ENCODE data around the gene SLC38A10. TPM values are rescaled to one million over a fixed set of nuclear protein-coding genes. Genes with fewer than 3 reads are reported as not detected.
A peak's percentile ranks its signal among the peaks of the same experiment; 100 is the strongest.

The SLC38A10 gene
- total RNA-seq, 6 donors from 2014 or later: 90.6 to 208 (median 110) TPM

- TF ChIP-seq POLR2A (IDR thresholded peaks at IDR 0.05) (no peak), EP300 (IDR thresholded peaks at IDR 0.05) (no peak), CTCF (IDR thresholded peaks at IDR 0.05) (no peak)
- Histone ChIP-seq H3K27ac (no peak overlapping the region), H3K4me1 (peaks cover 17 to 26% (median 25%) of the 10 kb centered on the region in 4 donors), H3K4me3 (no peak overlapping the region), H3K27me3 (no peaks in the 10 kb centered on the region), H3K9me3 (no peaks in the 10 kb centered on the region), H3K36me3 (no peaks in the 10 kb centered on the region)
- 85 to 100% methylated on average over 4 to 22 of the region's 22 CpGs for WGBS, 2 donors
- ATAC-seq (ENCODE audit: low FRiP score in 2 of 2) (no peak), DNase-seq (peak in 1 of 2 donors; percentile 68)
These were observed 17.7 kb upstream of the SLC38A10 start for GRCh38 chr17:81312624-81313325.

GRCh38 chr17:81311946-81312345, 16.8 kb upstream of the SLC38A10 start:
- Histone ChIP-seq H3K27ac (no peak overlapping the region), H3K4me1 (peaks cover 19 to 31% (median 25%) of the 10 kb centered on the region in 4 donors), H3K4me3 (no peak overlapping the region), H3K9me3 (no peaks in the 10 kb centered on the region), H3K36me3 (no peaks in the 10 kb centered on the region), H3K27me3 (no peaks in the 10 kb centered on the region)
- DNase-seq (peak in 1 of 2 donors; percentile 43), ATAC-seq (ENCODE audit: low FRiP score in 2 of 2) (no peak)
- TF ChIP-seq POLR2AphosphoS5 (IDR thresholded peaks at IDR 0.05) (no peak), POLR2A (IDR thresholded peaks at IDR 0.05) (no peak)
- 87% methylated on average over 8 to 14 of the region's 14 CpGs for WGBS, 2 donors

GRCh38 chr17:81310949-81311550, 15.9 kb upstream of the SLC38A10 start:
- no peaks in the 10 kb centered on the region for H3K9me3 ChIP-seq
- no peak overlapping the region for H3K27ac ChIP-seq
- no peak overlapping the region for H3K4me3 ChIP-seq
- TF ChIP-seq CTCF (IDR thresholded peaks at IDR 0.05) (no peak), EP300 (IDR thresholded peaks at IDR 0.05) (no peak), POLR2AphosphoS5 (IDR thresholded peaks at IDR 0.05) (no peak), POLR2A (IDR thresholded peaks at IDR 0.05) (no peak)
- no peaks in the 10 kb centered on the region for H3K36me3 ChIP-seq
- DNase-seq (no peak), ATAC-seq (ENCODE audit: low FRiP score in 2 of 2) (no peak)
- 88 to 92% methylated on average over 15 to 19 of the region's 19 CpGs for WGBS, 2 donors
- no peaks in the 10 kb centered on the region for H3K27me3 ChIP-seq
- H3K4me1 ChIP-seq: peaks cover 19 to 33% (median 25%) of the 10 kb centered on the region in 4 donors

- peak overlapping the region in 2 of 4 donors; percentile 40 to 49 for H3K4me3 ChIP-seq
- peaks cover 19 to 33% (median 25%) of the 10 kb centered on the region in 4 donors for H3K4me1 ChIP-seq
- H3K36me3 ChIP-seq: no peaks in the 10 kb centered on the region
- DNase-seq: peak in 1 of 2 donors; percentile 81
- no peaks in the 10 kb centered on the region for H3K27me3 ChIP-seq
- WGBS, 2 donors: 72 to 81% methylated on average over 6 to 34 of the region's 36 CpGs
- peak overlapping the region; percentile 69 to 86 (median 84) for H3K27ac ChIP-seq
- no peak for TF ChIP-seq CTCF (IDR thresholded peaks at IDR 0.05)
- TF ChIP-seq EP300 (IDR thresholded peaks at IDR 0.05): no peak
- no peak for TF ChIP-seq POLR2AphosphoS5 (IDR thresholded peaks at IDR 0.05)
- no peak for TF ChIP-seq POLR2A (IDR thresholded peaks at IDR 0.05)
- no peaks in the 10 kb centered on the region for H3K9me3 ChIP-seq
- no peak for ATAC-seq (ENCODE audit: low FRiP score in 2 of 2)
These were observed 15.0 kb upstream of the SLC38A10 start for GRCh38 chr17:81309859-81310839.
